GM21360 (cell line): ENCODE measurements around the gene DEPDC5.

Experiments used
- ATAC-seq: cut with Tn5 transposase; IDR thresholded peaks from one replicate; pipeline ENCODE4 v1.9.1; 2021; ENCODE audit warnings: mild to moderate bottlenecking, moderate library complexity; ENCODE audit not compliant: unreplicated experiment

DEPDC5 gene

DNA sequence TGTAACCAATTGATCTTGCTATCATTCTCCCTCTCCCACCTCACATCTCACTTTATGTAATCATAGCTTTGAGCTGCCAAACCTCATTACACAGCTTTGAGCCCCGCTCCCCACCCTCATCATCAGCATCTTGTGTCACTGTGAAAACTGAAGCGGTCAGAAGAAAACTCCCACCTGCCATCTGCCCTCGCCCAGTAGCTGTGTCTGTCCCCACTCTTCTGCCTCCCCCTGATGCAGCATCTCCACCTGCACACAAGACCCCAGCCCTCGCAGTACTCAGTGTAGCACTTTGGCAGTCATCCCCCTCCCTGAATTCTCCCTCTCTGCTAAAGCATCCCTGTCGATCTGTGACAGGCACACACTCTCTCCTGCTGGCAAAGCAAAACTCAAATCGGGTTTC, 130.2 kb downstream of the DEPDC5 start:
- ATAC-seq, result no peak

DNA sequence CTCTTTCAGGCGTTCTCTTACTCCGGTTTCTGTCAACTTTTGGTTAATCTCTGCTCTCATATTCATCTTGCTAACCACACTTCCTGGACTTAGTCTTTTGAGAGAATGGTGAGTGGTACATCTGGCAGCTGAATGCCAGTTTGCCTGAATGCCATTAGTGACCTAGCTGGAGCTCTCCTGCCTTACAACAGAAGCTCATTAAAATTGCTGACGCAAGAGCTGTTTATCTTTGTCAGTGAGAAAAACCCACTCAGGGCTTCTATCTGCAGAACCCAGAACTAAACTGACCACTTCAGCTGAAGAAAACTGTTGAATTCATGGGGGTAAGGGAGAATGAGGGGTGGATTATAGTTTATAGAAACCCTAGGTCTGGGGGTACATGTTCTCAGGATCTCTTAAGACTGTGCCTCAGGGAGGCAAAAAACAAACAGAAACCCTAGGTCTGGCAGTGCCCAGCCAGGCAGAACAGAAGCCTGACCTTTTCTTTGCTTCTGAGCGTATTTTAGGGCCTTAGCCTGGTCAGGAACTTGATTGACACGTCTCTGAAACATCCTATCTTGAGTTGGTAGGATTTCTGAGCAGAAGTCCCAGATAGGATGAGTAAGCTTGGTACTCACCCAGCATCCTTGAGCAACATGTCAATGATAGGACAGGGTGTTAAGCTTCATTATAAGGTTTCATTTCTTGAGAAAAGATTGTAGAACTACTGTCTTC, 137.7 kb downstream of the DEPDC5 start:
- no peak for ATAC-seq

DNA sequence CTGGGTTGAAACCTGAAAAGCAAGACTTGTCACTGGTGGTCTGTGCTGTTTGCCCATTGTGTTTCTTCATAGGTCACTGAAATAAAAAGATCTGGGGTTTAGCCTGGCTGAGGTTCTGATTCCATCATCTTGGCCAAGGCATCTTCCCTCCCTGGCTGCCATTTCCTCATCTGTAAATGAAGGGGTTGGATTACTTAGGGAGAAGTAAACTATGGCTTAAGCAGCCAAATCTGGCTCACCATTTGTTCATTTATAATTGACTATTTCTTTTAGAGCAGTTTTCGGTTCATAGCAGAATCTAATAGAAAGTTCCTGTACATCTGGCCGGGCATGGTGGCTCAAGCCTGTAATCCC, 138.2 kb downstream of the DEPDC5 start:
- ATAC-seq, result no peak

DNA sequence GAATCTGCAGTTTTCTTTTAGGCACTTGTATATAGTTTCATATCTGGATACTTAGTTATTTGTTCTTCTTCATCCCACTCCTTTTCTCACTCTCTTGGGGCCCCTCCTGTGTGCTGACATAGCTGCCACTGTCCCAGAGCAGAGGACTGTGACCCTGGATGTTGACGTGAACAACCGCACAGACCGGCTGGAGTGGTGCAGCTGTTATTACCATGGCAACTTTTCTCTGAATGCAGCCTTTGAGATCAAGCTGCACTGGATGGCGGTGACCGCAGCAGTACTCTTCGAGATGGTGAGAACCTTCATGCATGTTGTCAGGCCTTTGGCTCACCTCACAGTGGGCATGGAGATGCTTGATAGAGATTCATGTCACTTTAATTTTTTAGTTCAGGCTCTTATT, 139.6 kb downstream of the DEPDC5 start:
- no peak for ATAC-seq

DNA sequence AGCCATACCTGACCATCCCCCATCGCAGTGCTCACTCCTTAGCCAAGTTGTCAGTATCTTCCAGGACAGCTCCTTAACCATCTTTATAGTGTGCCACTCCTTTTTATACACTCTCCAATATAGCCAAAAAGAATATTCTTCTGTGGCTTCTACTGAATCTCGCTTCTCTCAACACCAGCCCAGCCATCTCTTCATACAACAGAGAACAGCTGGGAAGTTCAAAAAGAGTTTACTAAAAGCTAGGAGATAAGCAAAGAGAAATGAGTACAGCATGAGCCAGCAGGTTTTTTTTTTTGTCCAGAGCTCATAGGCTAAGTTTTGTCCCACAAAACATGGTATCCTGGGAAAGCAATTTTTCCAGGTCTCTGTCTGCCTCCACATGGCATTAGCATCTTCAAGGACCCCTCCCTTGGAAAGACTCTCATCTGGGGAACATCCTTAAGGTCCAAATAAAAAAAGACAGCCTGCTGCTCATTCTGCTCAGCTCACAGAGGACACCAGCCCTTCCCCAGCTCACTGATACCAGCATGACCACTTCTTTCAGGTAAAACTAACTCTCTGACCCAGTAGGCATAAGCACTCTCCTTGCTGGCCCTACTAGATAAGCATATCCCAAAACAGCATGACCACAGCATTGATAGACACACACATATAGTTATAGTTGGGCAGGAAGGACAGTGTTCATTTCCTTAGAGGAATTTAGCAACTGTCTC, 141.7 kb downstream of the DEPDC5 start:
- ATAC-seq, result no peak

DNA sequence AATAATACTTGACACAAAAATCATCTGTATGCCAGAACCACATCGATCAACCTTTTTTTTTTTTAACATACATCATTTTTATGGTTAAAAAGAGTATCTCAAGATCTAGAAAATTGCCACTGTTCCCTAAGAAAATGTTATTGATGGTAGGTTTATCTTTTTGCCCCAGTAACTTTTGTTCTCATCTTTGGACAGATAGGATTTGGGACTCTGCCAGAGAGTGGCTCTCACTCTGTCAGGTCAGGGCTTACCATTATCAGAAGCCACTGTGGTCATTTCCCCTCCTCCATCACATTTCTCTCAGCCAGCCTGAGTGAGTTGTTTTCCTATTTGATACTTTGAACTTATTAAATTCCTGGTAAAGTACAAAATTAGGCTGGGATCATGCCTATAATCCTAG, 142.7 kb downstream of the DEPDC5 start:
- ATAC-seq, result no peak

DNA sequence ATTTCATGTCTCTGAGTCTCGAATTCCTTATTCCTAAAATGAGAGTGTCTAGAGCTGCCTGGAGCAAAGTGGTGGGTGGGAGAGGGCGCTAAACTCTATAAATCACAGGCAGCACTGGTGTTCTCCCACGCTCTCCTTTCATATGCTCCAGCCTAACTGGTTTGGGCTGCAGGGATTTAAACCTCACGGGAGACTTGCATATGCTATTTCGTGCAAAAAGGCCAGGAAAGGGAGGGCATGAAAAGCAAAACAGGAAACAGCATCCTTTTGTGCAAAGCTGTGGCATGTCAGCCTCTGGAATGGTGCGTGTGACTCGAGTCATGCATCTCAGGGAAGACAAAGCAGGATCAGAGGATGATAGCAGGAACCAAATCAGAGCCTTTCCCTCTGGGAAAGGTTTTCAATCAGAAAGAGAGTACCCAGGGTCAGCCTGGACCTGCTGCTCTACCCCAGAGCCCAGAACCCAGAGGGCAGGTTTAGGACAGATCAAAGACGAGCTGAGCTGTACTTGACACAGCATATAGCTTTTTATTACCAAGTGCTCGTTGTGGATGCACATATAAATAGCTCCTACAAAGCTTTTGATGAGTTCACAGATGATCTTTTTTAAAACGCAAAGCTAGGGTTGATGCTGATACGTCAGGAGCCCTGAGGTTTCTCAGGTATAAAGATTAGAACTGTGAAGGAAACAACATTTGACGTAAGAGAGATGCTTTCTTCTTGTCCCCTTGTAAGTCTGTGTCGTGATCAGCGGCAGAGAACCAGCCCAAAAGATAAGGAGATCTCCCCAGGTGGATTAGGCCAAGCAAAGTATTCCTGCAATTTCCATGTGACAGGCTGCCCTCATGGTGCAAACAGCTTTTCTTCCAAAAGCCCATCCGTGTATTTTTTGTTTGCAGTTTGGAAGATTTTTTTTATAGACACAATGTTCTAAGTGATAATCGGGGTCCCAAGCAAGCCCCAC, 144.3 kb downstream of the DEPDC5 start:
- ATAC-seq, result no peak

DNA sequence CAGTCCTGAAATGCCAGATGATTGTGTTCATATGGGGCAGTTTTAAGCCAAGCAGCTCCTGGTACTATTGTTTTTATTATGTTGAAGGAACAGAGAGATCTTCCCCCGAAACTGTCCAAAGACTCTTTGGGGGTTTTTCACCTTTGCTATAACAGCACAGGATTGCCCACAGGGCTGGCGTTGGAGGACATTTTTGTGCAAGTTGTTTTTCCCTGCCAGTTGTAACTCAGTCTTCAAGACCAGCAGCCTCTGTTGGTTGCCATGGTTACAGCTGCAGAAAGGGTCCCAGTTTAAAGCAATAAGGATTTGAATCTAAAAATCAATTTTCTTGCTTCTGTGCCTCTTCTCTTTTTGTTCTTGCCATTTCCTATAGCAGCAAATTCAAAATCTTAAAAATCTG, 145.1 kb downstream of the DEPDC5 start:
- no peak for ATAC-seq

DNA sequence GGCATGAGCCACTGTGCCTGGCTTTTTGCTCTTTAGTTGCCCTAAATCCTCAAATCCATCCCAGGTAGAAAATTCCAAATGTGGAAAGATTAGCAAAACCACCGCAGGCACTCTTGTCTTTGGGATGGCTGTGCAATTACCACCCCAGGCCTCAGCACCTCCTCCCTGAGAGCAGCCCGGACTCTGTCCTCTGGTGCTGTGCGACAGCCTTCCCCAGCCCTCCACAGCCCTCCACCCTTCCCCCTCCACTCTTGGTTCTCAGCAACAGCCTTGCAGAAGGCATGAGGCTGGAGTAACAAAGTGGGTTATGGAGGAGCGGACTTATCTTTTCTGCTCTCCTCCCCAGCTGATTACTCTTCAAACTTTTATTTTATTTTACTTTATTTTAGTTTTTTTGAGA, 145.8 kb downstream of the DEPDC5 start:
- no peak for ATAC-seq

DNA sequence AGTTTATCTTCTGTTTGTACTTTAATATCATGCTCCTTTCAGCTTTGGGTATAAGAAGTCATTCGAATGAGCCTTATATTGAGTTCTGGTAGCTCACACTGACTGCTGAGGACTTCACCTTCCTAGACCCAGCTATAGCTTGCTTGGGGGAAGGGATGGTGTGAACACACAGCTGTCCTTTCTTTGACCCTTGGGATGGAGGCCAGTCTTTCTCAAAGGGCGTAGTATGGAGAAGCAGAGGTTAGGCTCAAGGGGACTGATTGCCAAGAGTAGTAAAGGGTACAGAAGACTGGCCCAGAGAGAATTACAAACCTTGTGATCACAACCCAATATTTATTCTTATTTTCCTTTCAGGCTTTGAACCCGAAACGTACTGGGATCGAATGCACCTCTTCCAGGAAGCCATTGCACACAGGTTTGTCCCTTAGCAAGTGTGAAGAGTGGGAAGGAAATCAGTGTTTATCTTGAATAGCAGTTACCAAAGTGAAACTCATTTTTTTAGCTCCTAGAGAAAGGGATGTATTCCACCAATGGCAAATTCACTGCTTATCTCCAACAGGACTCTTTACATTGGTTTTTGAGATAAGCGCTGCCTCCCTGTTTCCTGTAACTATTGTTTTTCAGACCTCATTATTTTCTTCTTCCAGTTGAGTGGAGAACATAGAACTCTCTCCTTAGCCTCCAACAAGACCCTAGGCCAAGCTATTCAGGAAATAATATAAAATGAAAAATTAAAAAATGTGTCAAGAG, 147.7 kb downstream of the DEPDC5 start:
- no peak for ATAC-seq

DNA sequence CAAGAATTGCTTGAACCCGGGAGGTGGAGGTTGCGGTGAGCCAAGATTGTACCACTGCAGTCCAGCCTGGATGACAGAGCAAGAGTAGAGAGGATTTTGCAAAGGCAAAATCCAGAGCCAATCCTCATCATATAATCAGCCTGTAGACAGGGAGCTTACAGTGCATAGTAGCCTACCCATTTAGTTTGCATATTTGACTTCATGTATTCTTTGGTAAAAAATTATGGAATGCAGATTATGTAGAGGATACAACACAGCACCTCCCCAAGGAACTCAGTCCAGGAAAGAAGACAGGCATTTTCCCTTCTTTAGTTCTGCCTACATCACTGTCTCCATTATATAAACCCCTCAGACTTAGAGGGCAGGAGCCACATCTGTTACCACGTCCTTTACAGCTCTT, 150.8 kb downstream of the DEPDC5 start:
- ATAC-seq, result no peak

DNA sequence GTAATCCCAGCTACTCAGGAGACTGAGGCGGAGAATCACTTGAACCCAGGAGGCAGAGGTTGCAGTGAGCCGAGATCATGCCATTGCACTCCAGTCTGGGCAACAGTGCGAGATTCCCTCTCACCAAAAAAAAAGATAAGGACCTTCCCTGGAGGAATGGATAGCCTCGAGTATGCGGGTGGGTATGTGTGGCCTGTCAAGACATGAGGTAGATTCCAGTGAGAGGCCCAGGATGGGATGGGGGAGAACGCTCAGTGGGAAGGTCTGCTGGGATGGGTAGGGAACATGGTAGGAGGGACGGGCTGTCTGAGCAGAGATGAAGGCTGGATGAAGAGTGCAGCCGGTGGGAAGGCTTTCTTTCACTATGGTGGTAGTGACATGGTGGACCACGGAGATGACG, 151.5 kb downstream of the DEPDC5 start:
- no peak for ATAC-seq

DNA sequence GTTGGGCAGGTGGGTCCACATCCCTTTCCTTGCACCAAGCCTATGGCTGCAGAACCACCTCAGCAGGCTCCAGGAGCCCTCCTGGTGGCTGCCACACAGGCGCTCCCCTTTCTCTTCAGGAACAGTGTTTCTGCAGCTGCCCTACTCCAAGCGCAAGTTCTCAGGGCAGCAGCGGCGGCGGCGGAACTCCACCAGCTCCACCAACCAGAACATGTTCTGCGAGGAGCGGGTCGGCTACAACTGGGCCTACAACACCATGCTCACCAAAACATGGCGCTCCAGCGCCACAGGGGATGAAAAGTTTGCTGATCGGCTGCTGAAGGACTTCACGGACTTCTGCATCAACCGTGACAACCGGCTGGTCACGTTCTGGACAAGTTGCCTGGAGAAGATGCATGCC, 152.3 kb downstream of the DEPDC5 start:
- no peak for ATAC-seq

DNA sequence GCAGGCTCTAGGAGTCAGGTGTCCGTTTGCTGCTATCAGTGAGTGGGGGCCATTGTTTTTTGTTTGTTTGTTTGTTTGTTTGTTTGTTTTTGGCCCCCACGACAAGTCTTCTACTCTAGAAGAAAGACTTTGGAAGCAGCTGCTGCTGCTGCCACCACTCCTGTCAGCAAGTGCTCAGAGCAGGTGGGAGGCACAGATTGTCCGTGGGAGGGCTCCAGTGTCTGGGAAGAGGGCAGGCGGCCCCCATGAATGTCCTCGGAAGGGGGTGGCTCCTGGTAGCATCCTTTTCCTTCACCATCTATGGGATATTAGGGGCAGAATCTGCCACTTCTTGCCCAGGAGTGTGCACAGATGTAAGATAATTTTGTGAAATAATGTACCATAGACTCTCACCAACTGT, 152.8 kb downstream of the DEPDC5 start:
- ATAC-seq, result no peak

DNA sequence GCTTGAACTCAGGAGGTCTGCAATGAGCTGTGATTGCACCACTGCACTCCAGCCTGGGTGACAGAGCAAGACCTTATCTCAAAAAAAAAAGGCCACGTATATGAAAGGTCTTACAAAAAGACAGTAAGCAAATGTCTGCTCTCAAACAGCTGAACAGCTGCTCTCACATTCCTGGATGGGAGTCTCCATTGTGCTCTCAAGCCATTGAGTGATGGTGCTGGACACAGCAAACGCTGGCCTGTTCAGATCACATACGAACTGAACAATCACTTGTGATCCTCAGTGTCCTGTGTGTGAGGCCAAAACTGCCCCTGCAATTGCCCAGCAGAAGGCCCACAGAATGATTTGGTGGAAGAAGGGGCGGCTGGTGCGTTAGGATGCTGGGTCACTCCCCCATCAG, 156.2 kb downstream of the DEPDC5 start:
- ATAC-seq, result no peak

DNA sequence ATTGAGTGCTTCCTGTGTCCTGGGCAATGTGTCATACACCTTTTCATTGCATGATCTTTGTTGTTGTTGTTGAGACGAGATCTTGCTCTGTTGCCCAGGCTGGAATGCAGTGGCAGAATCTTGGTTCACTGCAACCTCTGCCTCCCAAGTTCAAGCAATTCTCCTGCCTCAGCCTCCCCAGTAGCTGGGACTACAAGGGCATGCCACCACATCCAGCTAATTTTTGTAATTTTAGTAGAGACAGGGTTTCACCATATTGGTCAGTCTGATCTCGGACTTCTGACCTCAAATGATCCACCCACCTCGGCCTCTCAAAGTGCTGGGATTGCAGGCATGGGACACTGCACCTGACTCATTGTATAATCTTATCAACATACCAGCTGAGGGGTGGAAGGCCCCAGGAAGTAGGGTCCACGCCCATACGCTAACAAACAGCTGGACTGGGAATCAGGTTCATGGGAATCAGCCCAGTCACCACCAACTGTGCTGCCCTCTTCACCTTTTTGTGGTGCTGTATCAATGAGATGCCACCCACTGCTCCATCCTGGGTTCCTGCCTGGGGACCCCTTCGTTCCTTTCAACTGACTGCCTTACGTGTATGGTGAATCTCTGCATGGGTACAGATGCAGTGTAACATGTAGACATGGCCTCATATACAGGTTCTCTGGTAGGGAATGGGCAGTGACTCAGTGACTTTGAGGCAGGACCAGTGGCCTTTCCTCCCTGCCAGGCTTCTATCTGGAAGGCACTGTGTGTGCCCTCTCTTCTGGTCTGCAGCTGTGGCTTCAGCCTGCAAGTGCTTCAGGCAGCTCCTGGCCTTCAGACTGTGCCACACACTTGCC, 158.0 kb downstream of the DEPDC5 start:
- no peak for ATAC-seq

DNA sequence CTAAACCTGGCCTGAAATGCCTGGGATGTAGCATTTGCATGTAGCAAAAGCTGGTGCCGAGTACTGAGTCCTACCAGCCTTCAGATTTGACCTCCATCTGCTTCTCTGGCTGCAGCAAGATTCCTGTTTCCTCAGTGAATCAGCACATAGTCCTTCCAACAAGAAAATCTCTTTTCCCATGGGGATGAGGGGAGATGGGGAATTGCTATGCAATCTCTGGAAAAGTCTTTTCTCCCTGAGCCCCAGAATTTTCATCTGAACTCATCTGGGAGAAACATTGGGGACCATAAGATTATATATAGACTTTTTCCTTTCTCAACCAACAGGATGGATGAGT, 158.6 kb downstream of the DEPDC5 start:
- ATAC-seq, result no peak

DNA sequence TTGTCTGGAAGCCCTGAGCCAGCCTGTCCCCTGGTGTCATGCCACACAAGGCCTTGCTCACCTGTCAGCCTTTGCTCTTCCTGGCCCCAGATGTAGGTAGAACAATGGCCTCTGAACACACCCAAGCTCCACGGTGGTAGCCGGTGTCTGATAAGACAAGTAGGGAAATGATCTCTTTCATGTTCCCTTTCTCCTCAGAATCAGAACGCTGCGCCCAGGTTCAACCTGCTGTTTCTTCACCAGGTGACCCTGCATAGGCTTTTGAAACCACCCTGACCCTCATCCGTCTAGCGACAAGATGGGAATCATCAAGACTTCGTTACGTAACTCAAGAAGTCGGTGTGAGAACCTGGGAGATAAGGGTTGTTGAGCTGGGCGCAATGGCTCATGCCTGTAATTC, 161.8 kb downstream of the DEPDC5 start:
- ATAC-seq, result no peak

DNA sequence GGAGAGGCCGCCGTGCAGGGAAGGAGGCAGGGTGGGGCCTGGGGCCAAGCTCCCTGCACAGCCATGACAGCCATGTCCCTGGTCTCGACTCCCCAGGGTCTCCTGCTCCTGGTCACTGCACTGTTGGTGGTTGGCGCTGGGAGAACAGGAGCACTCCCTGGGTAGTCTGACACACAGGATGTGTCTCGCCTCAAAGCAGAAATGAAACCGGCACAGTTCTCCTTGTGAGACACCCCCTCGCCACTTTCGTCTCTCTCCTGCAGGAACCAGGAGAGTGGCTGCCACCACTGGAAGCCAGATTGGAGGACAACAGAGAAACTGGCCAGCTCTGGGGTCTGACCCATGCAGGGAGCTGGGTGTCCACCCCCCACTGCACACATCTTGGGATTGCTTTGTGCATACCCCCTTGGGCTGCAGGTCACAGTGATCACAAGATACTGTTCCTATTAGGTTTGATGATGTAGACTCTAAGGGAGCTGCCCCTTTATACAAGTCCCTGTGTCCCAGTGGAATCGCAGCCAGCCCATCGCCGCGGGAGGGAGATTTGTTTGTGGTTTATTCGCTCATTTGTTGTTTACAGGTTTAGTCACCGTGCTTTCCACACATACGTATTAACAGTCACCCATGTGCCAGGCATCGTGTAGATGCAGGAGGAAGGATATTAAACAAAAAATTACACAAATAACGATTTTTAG, 163.6 kb downstream of the DEPDC5 start:
- ATAC-seq, result no peak

DNA sequence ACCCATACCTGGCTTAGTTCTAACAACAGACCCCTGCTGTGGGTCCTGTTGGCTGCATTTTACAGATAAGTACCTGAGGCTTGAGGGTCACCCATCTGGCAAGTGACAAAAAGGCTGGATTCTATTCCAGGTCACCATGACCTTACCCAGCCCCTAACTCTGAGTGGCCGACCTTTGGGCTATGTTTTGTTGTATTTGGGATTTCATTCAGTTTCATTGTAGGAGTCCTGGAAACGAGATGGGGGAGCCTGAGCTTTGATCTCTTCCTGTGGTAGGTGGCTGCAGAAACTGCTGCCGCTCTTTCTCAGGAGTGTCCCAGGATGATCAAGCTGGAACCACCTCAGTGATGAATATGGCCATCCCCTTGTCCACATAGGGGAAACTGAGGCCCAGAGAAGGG, 165.9 kb downstream of the DEPDC5 start:
- ATAC-seq, result no peak
